22Rv1 (cell line): ENCODE measurements around the gene NPB.

ENCODE experiments used
- H3K27ac ChIP-seq: fragments of 450-650 bp; 2 replicates; pipeline ENCODE4 v1.5.1; 2017
- CTCF ChIP-seq: fragments of 450-650 bp; IDR thresholded peaks from 2 replicates; pipeline ENCODE4 v1.5.1; 2017; ENCODE audit warnings: mild to moderate bottlenecking
- ZFX ChIP-seq: fragments of 450-650 bp; IDR thresholded peaks from 2 replicates; pipeline ENCODE4 v1.6.1; 2017; ENCODE audit warnings: antibody characterized with exemption, borderline replicate concordance

NPB gene

GRCh38 chr17:81948635-81949378 lies 46.8 kb downstream of the NPB start:
- TF ChIP-seq CTCF: no peak
- TF ChIP-seq ZFX: no peak
- no peak overlapping the region for H3K27ac ChIP-seq

GRCh38 chr17:81950501-81950900 lies 48.5 kb downstream of the NPB start:
- TF ChIP-seq CTCF: no peak
- no peak for TF ChIP-seq ZFX
- H3K27ac ChIP-seq: no peak overlapping the region

GRCh38 chr17:81951785-81952684 lies 50.0 kb downstream of the NPB start:
- TF ChIP-seq CTCF: no peak
- no peak for TF ChIP-seq ZFX

More at GRCh38 chr17:81951785-81952684, 50.0 kb downstream of the NPB start:
- H3K27ac ChIP-seq: no peak overlapping the region
